ENCODE measurements around the gene PTPRU.
"Not testable (repeated sequence)": the region's sequence is repeated elsewhere in the genome, so short reads cannot be mapped to it uniquely, and the experiment has no call there.

PTPRU gene

GRCh38 chr1:29291756-29292155, 55.4 kb downstream of the PTPRU start:
- TF ChIP-seq CTCF (IDR thresholded peaks at IDR 0.05; ENCODE audit: borderline replicate concordance, control extremely low read depth, extremely low read depth, insufficient read depth, missing control alignments), result no peak
- DNase-seq (ENCODE audit: low spot score), result no peak
- in situ Hi-C loops (cut with MboI; ENCODE audit: low sequenced_read_pairs, unreplicated experiment), result no loop called here

GRCh38 chr1:29292344-29292743, 56.0 kb downstream of the PTPRU start:
- in situ Hi-C loops (cut with MboI; ENCODE audit: low sequenced_read_pairs, unreplicated experiment), result no loop called here
- TF ChIP-seq CTCF (IDR thresholded peaks at IDR 0.05; ENCODE audit: borderline replicate concordance, control extremely low read depth, extremely low read depth, insufficient read depth, missing control alignments), result no peak
- DNase-seq (ENCODE audit: low spot score), result no peak

GRCh38 chr1:29297450-29297849, 61.1 kb downstream of the PTPRU start:
- no peak for TF ChIP-seq CTCF (IDR thresholded peaks at IDR 0.05; ENCODE audit: borderline replicate concordance, control extremely low read depth, extremely low read depth, insufficient read depth, missing control alignments)
- in situ Hi-C loops (cut with MboI; ENCODE audit: low sequenced_read_pairs, unreplicated experiment), result no loop called here
- no peak for DNase-seq (ENCODE audit: low spot score)

- no peak for TF ChIP-seq CTCF (IDR thresholded peaks at IDR 0.05; ENCODE audit: borderline replicate concordance, control extremely low read depth, extremely low read depth, insufficient read depth, missing control alignments)
- in situ Hi-C loops (cut with MboI; ENCODE audit: low sequenced_read_pairs, unreplicated experiment), result no loop called here
- no peak for DNase-seq (ENCODE audit: low spot score)
Observed at GRCh38 chr1:29298246-29298645, 61.9 kb downstream of the PTPRU start.

GRCh38 chr1:29299446-29299845, 63.1 kb downstream of the PTPRU start:
- no peak for DNase-seq (ENCODE audit: low spot score)
- TF ChIP-seq CTCF (IDR thresholded peaks at IDR 0.05; ENCODE audit: borderline replicate concordance, control extremely low read depth, extremely low read depth, insufficient read depth, missing control alignments), result no peak
- in situ Hi-C loops (cut with MboI; ENCODE audit: low sequenced_read_pairs, unreplicated experiment), result no loop called here

- in situ Hi-C loops (cut with MboI; ENCODE audit: low sequenced_read_pairs, unreplicated experiment); DNase-seq (ENCODE audit: low spot score): not testable (repeated sequence)
Observed at GRCh38 chr1:29301732-29302131, 65.4 kb downstream of the PTPRU start.

- in situ Hi-C loops (cut with MboI; ENCODE audit: low sequenced_read_pairs, unreplicated experiment), result no loop called here
Observed at GRCh38 chr1:29303201-29304024, 67.1 kb downstream of the PTPRU start.

More at GRCh38 chr1:29303201-29304024, 67.1 kb downstream of the PTPRU start:
- DNase-seq (ENCODE audit: low spot score), result no peak
- no peak for TF ChIP-seq CTCF (IDR thresholded peaks at IDR 0.05; ENCODE audit: borderline replicate concordance, control extremely low read depth, extremely low read depth, insufficient read depth, missing control alignments)
